ENCODE results near the gene ASB1.

The ASB1 gene, protein sequence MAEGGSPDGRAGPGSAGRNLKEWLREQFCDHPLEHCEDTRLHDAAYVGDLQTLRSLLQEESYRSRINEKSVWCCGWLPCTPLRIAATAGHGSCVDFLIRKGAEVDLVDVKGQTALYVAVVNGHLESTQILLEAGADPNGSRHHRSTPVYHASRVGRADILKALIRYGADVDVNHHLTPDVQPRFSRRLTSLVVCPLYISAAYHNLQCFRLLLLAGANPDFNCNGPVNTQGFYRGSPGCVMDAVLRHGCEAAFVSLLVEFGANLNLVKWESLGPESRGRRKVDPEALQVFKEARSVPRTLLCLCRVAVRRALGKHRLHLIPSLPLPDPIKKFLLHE

DNA sequence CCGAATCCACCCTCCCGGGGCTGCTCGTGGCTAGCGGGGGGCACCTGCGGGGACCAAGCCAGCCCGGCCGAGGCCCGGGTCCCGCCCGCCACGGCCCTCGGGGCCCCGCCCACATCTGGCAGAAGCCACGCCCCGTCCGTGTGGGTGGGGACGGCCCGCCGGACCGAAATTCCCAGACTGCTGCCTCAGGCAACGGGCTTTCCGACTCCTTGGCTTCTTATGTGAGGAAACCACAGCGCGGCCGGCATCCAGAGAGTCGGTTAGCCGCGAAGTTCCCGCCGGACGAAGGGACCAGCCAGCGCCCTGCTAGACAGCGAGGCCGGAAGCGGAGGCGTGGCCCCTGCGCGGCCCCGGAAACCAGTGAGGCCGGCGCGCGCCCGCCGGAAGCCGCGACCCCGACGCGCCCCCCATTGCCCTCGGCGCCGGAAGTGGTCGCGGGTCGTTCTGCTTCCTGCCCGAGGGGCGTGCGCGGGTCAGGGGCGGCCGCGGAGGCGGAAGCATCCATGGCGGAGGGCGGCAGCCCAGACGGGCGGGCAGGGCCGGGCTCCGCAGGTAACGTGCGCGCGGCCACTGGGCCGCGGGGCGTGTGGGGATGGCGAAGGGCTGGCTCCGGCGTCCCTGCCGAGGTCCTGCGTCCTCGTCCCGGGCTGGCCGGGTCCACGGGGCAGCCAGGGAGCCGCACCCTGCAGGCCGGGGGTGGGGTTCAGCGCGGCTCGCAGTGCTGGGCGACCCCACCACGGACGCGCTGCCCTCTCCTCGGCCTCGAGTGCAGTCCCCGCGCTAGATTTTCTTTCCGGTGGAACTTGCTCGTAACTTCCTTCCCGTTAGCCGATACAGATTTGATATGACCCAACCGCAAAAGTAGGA, at the start of gene ASB1:
ASB1 (plus strand) TSS at position 360 of the 867 bp plus-strand sequence; CDS start at position 504, 144 bp downstream.
- no peak for DNase-seq (ENCODE audit: low read depth, low spot score)

DNA sequence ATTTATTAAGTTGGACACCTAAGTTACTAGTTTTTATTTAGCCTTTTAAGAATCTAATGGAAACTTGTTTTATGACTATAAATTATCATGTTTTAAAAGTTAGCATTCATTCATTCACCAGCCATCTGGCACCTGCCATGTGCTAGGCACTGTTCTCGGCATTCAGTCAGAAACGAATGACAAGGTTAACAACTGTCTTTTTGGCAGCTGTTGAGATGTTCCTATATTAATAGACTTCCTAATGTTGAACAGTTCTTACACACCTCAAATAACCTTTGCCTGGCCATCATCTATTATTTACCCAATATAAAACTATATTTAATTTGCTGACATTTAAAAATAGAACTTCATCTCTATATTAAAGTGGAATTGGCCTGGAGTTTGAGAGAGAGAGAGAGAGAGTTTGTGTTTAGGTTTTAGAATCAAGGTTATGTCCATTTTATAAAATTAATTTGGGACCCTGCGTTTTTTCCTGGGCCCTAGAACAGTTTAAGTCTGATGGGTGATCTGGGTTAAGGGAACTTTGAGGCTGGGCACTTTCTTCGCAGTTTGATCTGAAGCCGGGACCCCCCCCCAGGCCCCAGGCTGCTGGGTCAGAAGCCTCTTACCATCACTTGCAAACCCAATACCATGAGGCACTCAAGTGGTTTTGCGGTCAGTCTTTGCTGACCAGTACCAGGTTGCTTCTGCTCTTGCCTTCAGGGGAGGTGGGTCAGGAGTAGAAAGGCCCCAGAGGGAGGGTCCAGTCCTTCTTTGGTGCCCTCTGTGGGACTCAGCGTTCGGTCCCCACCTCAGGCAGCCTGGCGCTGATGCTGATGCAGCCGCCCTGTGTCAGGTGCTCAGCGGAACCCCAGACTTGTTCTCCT, 48.3 kb upstream of the ASB1 start:
- DNase-seq (ENCODE audit: low read depth, low spot score): no peak

DNA sequence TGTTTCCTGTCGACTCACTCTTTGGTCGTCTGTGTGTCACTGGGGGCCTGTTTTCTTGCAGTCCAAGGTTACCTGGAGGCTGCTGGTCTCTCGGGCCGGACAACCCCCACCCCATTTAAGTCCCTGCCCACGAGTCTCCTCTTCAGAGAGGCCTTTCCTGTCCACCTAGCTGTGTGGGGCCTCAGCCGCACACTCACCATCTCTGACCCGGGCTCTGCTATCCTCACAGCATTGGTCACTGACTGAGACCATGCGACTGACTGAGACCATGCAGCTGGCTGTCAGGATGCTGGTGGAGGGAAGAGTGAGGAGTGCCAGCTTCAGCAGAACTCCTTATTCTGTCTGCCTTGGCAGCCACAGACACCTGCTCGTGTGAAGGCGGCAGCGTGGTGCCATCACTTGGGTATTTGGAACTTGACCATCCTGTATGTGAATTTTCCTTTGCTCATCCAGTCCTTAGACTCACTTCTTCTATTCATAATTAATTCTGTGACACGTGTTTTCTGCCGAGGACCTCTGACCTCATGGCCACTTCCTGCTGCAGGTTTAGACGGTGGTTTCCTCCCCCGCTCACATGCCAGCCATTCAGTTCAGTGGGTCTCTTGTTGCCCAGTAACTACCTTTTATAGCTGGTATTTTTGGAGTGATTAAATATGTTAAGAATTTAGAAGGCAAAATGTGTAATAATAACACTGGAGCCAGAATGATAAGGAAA, 47.5 kb upstream of the ASB1 start:
- DNase-seq (ENCODE audit: low read depth, low spot score): no peak

DNA sequence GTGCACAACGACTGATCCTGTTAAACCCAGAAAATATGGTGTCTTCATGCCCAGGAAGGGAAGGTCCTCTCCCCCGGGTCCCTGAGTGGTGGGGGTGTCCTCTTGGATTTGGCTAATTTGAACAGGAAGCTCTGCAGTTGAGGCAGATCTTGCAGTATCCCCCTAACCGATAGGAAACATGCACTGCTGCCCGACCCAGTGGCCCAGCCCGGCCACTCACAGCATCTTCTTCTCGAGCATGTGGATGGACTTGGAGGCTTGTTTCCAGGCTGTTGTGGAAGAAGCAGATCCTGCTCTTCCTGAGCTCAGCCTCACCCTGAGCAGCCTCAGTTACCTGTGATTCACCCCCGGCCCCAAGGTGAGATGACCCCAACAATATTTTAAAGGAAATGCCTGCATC, 46.4 kb upstream of the ASB1 start:
- no peak for DNase-seq (ENCODE audit: low read depth, low spot score)

DNA sequence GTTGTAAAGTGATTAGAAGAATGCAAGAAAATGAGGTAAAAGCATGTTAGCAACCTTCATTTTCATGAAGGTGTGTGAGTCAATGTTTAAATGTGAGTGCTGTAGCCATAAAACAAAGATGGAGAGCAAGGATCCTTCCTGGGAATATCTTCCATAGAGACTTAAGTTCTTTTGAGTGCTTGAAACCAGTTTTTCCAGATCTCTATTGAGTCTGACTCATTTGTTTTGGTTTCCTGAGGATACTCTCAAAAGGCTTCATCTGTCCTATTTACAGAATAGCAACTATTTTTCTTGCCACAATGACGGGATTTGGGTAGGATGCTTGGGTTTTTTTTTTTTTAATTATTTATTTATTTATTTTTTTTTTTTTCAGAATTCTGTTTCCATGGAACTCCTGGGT, 45.9 kb upstream of the ASB1 start:
- no peak for DNase-seq (ENCODE audit: low read depth, low spot score)

DNA sequence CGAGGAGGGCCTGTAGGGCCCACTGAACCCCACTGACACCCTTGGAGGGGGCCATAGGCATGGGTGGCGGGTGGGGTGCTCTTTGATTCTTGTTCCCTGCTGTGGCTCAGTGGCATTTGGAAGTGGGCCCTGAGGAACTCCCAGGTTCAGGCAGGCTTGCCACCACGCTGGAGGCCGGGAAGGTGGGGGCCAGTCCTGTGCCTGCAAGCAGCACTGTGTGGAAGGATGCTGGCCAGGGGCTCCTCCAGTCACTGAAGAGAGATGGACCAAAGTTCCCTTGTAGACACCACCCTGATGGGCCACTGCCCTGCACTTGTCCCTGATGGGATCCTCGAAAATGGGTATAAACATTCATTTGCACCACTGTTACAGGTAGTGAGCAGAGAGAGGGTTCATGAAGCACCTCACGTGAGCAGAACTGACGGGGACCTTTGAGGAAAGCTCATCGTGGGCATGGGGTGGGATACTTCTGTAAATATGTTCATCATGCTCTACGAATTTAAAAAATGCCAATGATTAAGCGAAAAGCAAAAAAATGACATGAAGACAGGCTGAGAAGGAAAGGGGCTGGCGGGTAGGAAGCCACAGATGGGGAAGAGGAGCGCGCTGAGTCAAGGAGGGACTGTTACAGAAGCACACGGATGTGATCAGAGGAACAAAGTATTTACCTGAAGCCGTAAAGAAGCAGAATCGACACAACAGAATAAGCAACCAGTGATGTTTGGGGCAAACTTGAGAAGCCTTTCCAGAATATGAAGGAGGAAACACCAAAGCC, 45.2 kb upstream of the ASB1 start:
- DNase-seq (ENCODE audit: low read depth, low spot score): no peak

DNA sequence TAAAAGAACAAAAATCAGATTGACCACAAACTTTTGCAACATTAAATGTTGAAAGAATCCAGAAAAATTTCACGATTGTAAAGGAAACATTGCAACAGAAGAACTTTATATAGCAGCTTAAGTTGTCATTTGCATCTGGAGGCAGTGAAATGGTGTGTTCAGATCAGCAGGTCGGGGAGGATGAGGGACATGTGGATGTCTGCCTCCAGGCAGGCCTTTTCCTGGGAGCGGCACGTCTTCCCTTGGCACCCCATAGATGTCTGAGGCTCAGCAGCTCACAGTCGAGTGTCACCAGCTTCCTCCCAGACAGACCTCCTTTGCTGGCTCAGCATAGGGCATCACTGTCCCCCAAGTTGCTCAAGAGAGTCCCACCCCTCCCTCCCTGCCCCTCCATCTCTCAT, 44.3 kb upstream of the ASB1 start:
- no peak for DNase-seq (ENCODE audit: low read depth, low spot score)

DNA sequence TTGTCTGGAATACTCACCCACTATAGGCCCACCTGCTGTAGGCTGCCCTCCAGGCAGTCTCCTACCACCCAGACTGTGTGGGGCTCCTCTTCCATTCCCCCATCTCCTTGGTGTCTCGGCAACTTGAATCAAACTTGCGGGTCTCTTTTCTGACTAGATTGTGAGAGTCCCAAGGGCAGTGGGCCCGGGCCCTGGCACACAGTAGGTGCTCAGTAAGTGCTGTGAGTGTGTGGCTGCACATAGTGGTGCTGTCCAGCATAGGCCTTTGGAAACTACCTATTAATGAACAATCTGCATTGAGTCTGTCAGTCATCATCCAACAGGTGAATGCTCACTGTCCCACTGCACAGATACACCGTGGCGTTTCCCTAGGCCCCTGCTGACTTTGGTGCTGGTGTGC, 43.6 kb upstream of the ASB1 start:
- no peak for DNase-seq (ENCODE audit: low read depth, low spot score)

DNA sequence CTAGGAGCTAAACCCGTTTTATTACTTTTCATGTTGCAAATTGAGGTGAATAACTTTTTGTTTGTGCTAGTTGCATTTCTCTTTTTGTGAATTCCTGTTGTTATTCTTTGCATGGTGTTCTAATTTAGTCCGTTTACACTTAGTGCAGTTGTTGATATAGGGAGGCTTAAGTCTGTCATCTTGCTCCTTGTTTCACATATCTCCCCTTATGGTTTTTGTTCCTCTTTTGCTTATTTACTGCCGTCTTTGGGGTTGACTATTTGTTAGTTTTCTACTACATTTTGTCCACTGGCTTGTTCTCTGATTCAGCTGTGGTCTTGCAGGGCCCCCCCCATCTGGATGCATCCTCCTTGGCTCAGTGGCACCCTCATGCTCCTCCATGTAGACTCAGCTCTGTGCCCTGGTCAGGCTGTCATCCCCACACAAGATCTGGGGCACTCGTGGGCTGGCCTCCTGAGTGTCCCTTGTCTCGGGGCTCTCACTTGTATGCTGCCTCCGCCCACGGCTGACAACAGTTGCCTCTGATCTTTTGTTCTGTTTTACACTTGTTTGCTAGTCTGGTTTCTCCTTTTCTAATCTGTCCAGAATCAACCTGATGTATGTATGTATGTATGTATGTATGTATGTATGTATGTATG, 42.9 kb upstream of the ASB1 start:
- no peak for DNase-seq (ENCODE audit: low read depth, low spot score)

DNA sequence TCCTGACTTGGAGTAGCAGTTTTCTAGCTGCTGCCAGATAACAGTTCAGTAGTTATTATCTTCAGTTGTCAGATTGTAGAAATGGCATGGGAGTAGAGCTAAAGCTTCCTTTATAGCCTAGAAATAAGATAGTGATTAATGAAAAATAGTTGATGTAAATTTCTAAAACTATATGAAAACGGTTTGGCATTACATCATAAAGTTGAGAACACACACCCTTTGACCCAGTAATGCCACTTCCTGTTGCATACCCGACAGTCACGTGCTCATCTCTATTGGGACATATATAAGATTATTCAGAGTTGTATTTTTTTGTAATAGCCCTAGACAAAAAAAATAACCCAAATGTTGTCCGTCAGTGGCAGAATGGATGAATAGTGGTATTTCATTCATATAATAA, 39.4 kb upstream of the ASB1 start:
- DNase-seq (ENCODE audit: low read depth, low spot score): no peak

DNA sequence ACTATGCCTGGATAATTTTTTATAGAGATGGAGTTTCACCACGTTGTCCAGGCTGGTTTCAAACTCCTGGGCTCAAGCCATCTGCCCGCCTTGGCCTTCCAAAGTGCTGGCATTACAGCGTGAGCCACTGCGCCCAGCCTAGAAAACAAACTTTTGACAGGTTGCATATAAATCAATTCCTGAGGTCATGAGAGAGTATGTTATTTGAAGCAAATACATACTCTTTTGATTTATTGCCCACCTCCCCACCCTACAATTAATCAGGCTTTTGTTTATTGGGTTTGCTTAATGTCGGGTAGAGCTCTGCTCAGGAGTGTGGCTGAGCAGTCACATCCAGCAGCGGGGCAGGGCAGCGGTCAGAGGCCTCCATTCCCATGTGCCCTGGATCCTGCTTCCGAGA, 37.9 kb upstream of the ASB1 start:
- no peak for DNase-seq (ENCODE audit: low read depth, low spot score)

DNA sequence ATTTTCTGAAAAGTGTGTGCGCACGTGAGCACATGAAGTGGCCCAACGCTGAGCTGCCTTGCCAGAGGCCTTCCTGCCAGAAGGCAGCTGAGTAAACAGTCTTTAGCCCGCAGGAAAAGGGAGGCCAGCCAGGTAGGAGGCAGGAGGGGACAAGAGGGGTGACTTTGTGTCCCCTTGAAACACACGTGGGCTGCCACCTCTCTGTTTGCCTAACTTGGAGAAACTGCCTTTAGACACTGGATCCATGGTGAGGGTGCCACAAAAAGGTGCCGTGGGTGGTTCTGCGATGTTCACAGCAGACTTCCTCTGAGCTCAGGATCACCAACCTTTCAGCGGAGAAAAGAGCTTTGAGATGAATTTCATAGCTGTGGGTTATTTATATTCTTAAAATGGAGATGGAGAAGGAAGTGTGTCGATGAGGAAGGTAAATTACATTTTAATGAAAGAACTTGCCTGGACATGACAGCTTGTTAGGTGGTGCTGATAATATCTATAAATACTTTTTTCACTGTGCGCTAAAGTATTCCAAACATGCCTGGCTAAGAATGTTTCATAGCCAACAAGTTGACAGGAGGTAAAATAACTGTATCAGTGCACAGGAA, 36.6 kb upstream of the ASB1 start:
- DNase-seq (ENCODE audit: low read depth, low spot score): no peak

DNA sequence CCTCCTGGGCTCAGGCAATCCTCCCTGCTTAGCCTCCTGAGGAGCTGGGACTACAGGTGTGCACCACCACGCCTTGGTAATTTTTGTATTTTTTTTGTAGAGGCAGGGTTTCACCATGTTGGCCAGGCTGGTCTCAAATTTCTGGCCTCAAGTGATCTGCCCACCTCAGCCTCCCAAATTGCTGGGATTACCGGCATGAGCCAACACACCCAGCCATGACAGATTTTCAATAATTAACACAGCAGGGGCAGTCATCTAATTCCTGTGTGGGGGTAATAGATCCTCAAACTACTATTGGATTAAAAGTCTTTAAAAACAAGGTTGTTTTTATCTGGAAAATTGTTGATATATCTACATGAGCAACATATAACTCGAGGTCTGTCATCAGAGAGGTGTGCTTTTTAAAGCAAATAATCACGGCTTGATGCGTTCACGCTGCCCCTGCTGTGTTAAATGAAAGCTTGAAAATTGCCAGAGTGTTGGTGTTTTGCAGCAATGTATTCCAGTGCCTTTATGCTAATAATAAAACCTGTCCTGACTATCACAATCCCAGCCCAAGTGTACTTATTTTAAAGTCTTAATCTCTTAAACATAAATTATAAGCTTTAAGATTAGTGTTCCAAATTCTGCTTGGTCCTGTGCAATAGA, 35.6 kb upstream of the ASB1 start:
- DNase-seq (ENCODE audit: low read depth, low spot score): no peak

DNA sequence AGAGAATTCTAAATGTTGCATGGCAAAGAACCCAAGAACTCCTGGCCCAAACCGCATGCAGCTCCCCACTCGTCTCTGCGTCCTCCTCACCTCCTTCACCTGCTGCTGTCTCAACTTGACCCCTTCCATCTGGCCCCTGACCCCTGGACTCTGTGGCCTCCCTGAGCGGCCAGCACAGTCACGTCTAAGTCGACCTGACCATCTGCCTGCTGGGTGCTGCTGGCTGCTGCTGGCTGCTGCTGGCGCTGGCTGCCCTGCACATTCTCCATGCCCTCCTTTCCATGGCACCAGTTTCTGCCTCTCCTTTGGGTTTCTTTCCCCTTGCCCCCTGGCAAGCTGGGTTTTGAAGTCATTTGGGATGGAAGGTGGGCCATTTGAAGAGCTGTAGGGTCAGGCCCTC, 30.1 kb upstream of the ASB1 start:
- DNase-seq (ENCODE audit: low read depth, low spot score): no peak

DNA sequence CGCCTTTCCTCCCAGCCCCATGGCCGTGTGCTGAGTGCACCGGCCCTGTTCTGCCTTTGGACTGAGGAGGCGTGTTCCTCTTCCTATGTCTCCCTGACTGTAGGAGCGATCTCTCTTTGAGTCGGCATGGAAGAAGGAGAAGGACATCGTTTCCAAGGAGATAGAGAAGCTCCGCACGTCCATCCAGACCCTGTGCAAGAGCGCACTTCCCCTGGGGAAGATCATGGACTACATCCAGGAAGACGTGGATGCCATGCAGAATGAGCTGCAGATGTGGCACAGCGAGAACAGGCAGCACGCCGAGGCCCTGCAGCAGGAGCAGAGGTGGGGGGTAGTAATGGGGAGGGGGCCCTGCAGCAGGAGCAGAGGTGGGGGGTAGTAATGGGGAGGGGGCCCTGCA, 29.4 kb upstream of the ASB1 start:
- DNase-seq (ENCODE audit: low read depth, low spot score): no peak

DNA sequence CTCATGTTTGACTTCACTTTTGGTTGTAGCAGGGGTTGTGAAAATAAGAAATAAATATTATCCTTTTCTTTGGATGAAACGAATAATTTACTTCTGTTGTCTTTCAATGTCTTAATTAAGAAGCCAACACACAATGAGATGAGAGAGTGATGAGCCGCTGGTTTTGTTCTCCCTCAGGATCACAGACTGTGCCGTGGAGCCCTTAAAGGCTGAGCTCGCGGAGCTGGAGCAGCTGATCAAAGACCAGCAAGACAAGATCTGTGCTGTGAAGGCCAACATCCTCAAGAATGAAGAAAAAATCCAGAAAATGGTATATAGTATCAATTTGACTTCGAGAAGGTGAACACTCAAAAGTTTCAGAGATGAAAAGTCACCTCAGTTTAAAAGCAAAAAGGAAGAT, 28.1 kb upstream of the ASB1 start:
- no peak for DNase-seq (ENCODE audit: low read depth, low spot score)

DNA sequence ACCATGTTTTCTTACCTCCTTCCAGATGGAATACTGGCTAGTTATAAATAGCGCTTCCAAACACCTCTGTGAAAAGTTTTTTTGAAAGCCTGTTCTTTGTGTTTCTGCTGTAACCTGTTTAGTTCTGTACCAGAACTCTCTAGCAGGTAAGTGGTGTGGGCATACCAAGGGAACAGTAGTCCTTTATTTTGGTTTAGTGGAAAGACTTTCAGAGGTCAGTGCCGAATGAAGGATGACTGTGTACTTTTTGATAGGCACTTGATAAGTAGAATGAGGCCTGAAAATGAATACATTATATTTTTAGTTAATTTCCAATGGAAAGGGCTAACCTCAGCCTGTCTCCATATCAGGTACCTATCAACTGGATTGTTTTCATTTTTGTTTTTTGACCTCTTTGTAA, 27.6 kb upstream of the ASB1 start:
- no peak for DNase-seq (ENCODE audit: low read depth, low spot score)

DNA sequence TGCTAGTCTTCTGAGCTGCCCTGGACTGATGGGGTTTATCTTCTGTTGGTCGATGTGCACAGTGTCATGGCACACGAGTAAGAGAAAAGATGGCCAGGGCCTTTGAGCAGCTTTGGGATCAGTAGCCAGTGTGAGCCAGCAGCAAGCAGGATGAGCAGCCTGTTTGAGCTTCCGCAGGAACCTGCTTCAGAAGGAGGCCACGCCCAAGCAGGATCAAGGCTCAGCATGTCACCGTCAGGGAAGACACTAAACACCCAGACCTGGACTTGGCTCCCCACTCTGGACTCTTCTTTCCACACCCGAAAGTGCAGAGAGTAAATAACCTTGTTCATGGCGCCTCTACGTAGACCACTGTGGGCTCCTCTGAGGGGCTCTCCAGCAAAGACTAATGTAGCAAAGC, 25.2 kb upstream of the ASB1 start:
- no peak for DNase-seq (ENCODE audit: low read depth, low spot score)
